CD4-positive, CD25-positive, alpha-beta regulatory T cell (primary cell): ENCODE results near the gene TMEM151B. TPM values are rescaled to one million over a fixed set of nuclear protein-coding genes. Genes with fewer than 3 reads are reported as not detected.
"Not testable (repeated sequence)": the region's sequence is repeated elsewhere in the genome, so short reads cannot be mapped to it uniquely, and the experiment has no call there.

Source experiments
- ATAC-seq, 2 donors: fragments of 150-1000 bp; cut with Tn5 transposase; one replicate each; pipeline ENCODE4 v1.10.0; 2021; ENCODE audit warnings: low read depth in 2 of 2, moderate number of reproducible peaks in 2 of 2, moderate library complexity in 1 of 2
- DNase-seq, 3 donors: peaks; one replicate each; pipeline versions ENCODE4 v3.0.0 to v3.0.0-alpha.2; 2012 to 2022; ENCODE audit warnings: mixed read lengths in 1 of 3
- H3K27ac ChIP-seq: one replicate; pipeline ENCODE4 v1.7.0; 2013; ENCODE audit warnings: mild to moderate bottlenecking, low read length; ENCODE audit not compliant: insufficient read depth, poor library complexity, severe bottlenecking
- H3K27me3 ChIP-seq: one replicate; pipeline ENCODE4 v1.7.0; 2013; ENCODE audit warnings: low read length; ENCODE audit not compliant: control insufficient read depth, insufficient read depth
- H3K36me3 ChIP-seq: one replicate; pipeline ENCODE4 v1.7.0; 2013; ENCODE audit warnings: mild to moderate bottlenecking, low read length, moderate library complexity; ENCODE audit not compliant: control insufficient read depth, insufficient read depth
- H3K4me1 ChIP-seq: 2 replicates; pipeline ENCODE4 v1.7.0; 2013; ENCODE audit warnings: mild to moderate bottlenecking, low read length; ENCODE audit not compliant: insufficient read depth, control insufficient read depth, poor library complexity, severe bottlenecking
- H3K4me3 ChIP-seq: one replicate; pipeline ENCODE4 v1.7.0; 2013; ENCODE audit warnings: low read depth, mild to moderate bottlenecking, low read length, moderate library complexity
- H3K9me3 ChIP-seq, 2 experiments: 1 replicate in 1 of 2; 2 replicates in 1 of 2; pipeline ENCODE4 v1.7.0; 2013; ENCODE audit warnings: low read length in 2 of 2, mild to moderate bottlenecking in 1 of 2, moderate library complexity in 1 of 2; ENCODE audit not compliant: control insufficient read depth in 2 of 2
- H3K27ac Mint-ChIP-seq, 3 donors: one replicate each; pipeline ENCODE4 v1.8.0; 2020 to 2022; ENCODE audit warnings: mild to moderate bottlenecking in 3 of 3, mixed read lengths in 3 of 3, moderate library complexity in 2 of 3
- H3K27me3 Mint-ChIP-seq: one replicate; pipeline ENCODE4 v1.8.0; 2022; ENCODE audit warnings: mild to moderate bottlenecking, mixed read lengths
- H3K36me3 Mint-ChIP-seq: one replicate; pipeline ENCODE4 v1.8.0; 2020; ENCODE audit warnings: mixed read lengths
- H3K4me1 Mint-ChIP-seq, 4 donors: one replicate each; pipeline ENCODE4 v1.8.0; 2020 to 2022; ENCODE audit warnings: mixed read lengths in 4 of 4, mild to moderate bottlenecking in 1 of 4
- H3K4me3 Mint-ChIP-seq, 4 donors: one replicate each; pipeline ENCODE4 v1.8.0; 2020 to 2022; ENCODE audit warnings: mild to moderate bottlenecking in 4 of 4, mixed read lengths in 4 of 4, moderate library complexity in 3 of 4
- H3K9me3 Mint-ChIP-seq, 7 donors: one replicate each; pipeline ENCODE4 v1.8.0; 2020 to 2022; ENCODE audit warnings: mixed read lengths in 7 of 7, mild to moderate bottlenecking in 3 of 7, moderate library complexity in 2 of 7
- polyA plus RNA-seq, 4 donors: library from polyadenylated mRNA; unstranded; fragments of 300-500 nt; fragmentation: Illumina TruSeq; gene quantifications; one replicate each; pipeline ENCODE4 v1.2.3, GENCODE V29; 2021
- total RNA-seq: library from RNA; stranded (reverse); gene quantifications from one replicate; pipeline ENCODE4 v1.2.3, GENCODE V29; 2022

Gene TMEM151B
- total and polyA plus RNA-seq, 5 donors from 2014 or later: not detected

DNA sequence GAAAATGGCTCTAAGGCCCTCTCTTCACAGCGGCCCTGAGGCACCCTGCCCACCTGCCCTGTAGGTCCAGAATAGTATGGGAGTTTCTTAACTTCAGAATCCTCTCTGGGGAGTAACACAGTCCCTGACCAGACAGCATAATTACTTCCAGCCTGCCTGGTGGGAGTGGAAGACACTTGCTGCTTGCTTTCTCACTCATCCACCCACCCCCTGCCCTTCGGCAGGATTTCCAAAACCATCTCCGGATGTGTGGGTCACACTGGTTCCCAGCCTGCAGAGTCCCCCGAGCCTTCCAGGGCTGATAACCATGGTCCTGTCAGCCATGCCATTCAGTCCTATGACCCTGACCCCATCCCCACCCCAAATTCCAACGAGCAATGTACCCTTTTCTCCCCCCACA, 41.4 kb upstream of the TMEM151B start:
- no peak overlapping the region for H3K27ac ChIP-seq
- no peak overlapping the region for H3K27ac Mint-ChIP-seq
- no peak for ATAC-seq
- no peak for DNase-seq
- H3K36me3 Mint-ChIP-seq: no peaks in the 10 kb centered on the region
- no peaks in the 10 kb centered on the region for H3K27me3 Mint-ChIP-seq
- H3K9me3 ChIP-seq: no peaks in the 10 kb centered on the region
- H3K27me3 ChIP-seq: no peaks in the 10 kb centered on the region
- H3K4me3 ChIP-seq: no peak overlapping the region
- peaks cover 0 to 10% (median 3%) of the 10 kb centered on the region in 4 donors for H3K4me1 Mint-ChIP-seq
- no peaks in the 10 kb centered on the region for H3K36me3 ChIP-seq
- H3K9me3 Mint-ChIP-seq: no peaks in the 10 kb centered on the region
- H3K4me1 ChIP-seq: peaks cover 6% of the 10 kb centered on the region
- no peak overlapping the region for H3K4me3 Mint-ChIP-seq

DNA sequence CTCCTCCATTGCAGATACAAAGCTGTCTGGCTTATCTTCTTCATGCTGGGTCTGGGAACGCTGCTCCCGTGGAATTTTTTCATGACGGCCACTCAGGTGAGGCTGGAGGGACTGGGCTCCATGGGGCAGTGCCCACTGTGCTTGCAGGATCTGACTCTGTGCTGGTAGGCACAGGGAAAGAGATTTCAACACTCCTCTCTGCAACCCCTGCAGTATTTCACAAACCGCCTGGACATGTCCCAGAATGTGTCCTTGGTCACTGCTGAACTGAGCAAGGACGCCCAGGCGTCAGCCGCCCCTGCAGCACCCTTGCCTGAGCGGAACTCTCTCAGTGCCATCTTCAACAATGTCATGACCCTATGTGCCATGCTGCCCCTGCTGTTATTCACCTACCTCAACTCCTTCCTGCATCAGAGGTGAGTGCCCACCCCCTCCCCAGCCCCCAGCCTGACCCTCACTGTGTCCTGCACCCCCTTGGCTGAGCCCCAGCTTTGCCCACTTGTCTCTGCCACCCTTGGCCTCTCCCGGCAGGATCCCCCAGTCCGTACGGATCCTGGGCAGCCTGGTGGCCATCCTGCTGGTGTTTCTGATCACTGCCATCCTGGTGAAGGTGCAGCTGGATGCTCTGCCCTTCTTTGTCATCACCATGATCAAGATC, 40.7 kb upstream of the TMEM151B start:
- DNase-seq (no peak), ATAC-seq (no peak)
- no peak overlapping the region for H3K4me3 Mint-ChIP-seq
- H3K4me1 Mint-ChIP-seq: peaks cover 0 to 4% (median under 1%) of the 10 kb centered on the region in 4 donors
- Histone ChIP-seq H3K4me1 (no peaks in the 10 kb centered on the region), H3K27me3 (no peaks in the 10 kb centered on the region), H3K27ac (no peak overlapping the region), H3K36me3 (no peaks in the 10 kb centered on the region), H3K4me3 (no peak overlapping the region), H3K9me3 (no peaks in the 10 kb centered on the region)
- H3K9me3 Mint-ChIP-seq: no peaks in the 10 kb centered on the region
- no peaks in the 10 kb centered on the region for H3K27me3 Mint-ChIP-seq
- no peaks in the 10 kb centered on the region for H3K36me3 Mint-ChIP-seq
- no peak overlapping the region for H3K27ac Mint-ChIP-seq

DNA sequence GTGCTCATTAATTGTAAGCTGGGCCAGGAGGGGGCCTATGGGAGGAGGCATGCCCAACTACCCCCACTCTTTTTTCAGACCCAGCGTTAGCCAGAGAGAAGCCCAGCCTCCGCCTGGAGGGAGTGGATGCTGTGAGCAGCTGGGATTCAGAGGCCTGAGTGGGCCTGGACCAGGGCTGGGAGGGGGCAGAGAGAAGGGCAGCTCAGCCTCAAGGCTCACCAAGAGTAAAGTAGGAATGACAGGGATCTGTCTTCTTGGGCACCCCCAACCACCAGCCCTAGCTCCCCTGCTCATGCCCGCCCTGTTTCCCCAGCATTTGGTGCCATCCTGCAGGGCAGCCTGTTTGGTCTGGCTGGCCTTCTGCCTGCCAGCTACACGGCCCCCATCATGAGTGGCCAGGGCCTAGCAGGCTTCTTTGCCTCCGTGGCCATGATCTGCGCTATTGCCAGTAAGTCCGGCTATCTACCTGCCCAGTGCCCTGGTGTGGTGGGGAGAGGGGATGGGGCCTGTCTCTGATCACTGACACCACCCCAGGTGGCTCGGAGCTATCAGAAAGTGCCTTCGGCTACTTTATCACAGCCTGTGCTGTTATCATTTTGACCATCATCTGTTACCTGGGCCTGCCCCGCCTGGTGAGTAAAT, 40.1 kb upstream of the TMEM151B start:
- DNase-seq: no peak
- no peak for ATAC-seq
- Histone ChIP-seq H3K27me3 (no peaks in the 10 kb centered on the region), H3K4me1 (no peaks in the 10 kb centered on the region), H3K36me3 (no peaks in the 10 kb centered on the region), H3K27ac (no peak overlapping the region), H3K9me3 (no peaks in the 10 kb centered on the region), H3K4me3 (no peak overlapping the region)
- H3K4me1 Mint-ChIP-seq: no peaks in the 10 kb centered on the region
- no peaks in the 10 kb centered on the region for H3K9me3 Mint-ChIP-seq
- H3K27ac Mint-ChIP-seq: no peak overlapping the region
- H3K27me3 Mint-ChIP-seq: no peaks in the 10 kb centered on the region
- H3K4me3 Mint-ChIP-seq: no peak overlapping the region
- no peaks in the 10 kb centered on the region for H3K36me3 Mint-ChIP-seq

DNA sequence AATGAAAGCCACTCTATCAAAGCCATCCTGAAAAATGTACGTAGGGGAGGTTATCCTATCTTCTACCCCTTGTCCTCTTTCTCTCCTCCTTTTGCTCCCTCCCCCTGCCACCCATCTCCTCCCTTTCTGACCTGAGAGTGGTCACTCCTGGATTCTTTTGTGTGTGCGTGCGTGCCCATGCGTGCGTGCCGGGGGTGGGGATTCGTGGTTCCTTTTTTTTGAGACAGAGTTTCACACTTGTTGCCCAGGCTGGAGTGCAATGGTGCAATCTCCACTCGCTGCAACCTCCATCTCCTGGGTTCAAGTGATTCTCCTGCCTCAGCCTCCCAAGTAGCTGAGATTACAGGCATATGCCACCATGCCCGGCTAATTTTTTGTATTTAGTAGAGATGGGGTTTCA, 38.8 kb upstream of the TMEM151B start:
- H3K9me3 ChIP-seq, ATAC-seq, H3K4me1 ChIP-seq, H3K9me3 Mint-ChIP-seq, DNase-seq, H3K27me3 Mint-ChIP-seq, H3K4me3 ChIP-seq, H3K4me3 Mint-ChIP-seq, H3K4me1 Mint-ChIP-seq, H3K36me3 ChIP-seq, H3K36me3 Mint-ChIP-seq, H3K27ac ChIP-seq, H3K27me3 ChIP-seq, H3K27ac Mint-ChIP-seq: not testable (repeated sequence)

DNA sequence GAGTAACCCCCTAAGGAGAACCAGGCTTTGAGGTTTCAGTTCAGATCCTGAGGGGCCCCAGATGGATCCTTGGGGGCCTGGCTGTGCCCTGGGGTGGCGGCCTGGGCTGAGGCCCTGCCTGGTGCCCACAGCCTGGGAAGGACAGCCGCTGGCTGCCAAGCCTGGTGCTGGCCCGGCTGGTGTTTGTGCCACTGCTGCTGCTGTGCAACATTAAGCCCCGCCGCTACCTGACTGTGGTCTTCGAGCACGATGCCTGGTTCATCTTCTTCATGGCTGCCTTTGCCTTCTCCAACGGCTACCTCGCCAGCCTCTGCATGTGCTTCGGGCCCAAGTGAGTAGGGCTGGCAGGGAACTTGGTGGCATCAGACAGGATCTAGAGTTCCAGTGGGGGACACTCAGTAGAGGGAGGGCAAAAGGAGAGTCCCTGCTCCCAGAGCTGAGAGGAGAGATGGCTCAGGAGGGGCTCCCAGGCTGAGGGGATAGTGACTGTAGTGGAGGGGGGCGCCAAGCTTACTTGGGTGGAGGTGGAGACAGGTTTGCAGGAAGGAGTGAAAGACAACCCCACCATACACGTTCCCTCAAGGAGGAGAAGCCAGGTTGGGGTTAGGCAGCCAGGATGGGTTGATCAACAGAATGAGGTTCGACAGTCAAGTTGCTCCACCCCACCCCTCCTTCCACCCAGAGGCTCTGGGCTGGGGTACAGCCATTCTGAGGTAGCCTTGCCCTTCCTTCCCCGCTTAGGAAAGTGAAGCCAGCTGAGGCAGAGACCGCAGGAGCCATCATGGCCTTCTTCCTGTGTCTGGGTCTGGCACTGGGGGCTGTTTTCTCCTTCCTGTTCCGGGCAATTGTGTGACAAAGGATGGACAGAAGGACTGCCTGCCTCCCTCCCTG, 37.3 kb upstream of the TMEM151B start:
- Histone ChIP-seq H3K4me3 (no peak overlapping the region), H3K27me3 (no peaks in the 10 kb centered on the region), H3K4me1 (peaks cover 9% of the 10 kb centered on the region), H3K27ac (no peak overlapping the region), H3K36me3 (no peaks in the 10 kb centered on the region), H3K9me3 (no peaks in the 10 kb centered on the region)
- Mint-ChIP-seq H3K4me1 (peaks cover 0 to 6% (median 4%) of the 10 kb centered on the region in 4 donors), H3K36me3 (no peaks in the 10 kb centered on the region), H3K9me3 (no peaks in the 10 kb centered on the region), H3K27ac (peak overlapping the region in 1 of 3 donors; percentile 89), H3K27me3 (no peaks in the 10 kb centered on the region), H3K4me3 (no peak overlapping the region)
- DNase-seq (no peak), ATAC-seq (no peak)

DNA sequence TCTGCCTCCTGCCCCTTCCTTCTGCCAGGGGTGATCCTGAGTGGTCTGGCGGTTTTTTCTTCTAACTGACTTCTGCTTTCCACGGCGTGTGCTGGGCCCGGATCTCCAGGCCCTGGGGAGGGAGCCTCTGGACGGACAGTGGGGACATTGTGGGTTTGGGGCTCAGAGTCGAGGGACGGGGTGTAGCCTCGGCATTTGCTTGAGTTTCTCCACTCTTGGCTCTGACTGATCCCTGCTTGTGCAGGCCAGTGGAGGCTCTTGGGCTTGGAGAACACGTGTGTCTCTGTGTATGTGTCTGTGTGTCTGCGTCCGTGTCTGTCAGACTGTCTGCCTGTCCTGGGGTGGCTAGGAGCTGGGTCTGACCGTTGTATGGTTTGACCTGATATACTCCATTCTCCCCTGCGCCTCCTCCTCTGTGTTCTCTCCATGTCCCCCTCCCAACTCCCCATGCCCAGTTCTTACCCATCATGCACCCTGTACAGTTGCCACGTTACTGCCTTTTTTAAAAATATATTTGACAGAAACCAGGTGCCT, 36.6 kb upstream of the TMEM151B start:
- H3K27me3 Mint-ChIP-seq: no peaks in the 10 kb centered on the region
- no peak for DNase-seq
- no peaks in the 10 kb centered on the region for H3K36me3 Mint-ChIP-seq
- no peak for ATAC-seq
- H3K27ac Mint-ChIP-seq: peak overlapping the region in 1 of 3 donors; percentile 89
- no peak overlapping the region for H3K4me3 Mint-ChIP-seq
- no peaks in the 10 kb centered on the region for H3K9me3 Mint-ChIP-seq
- Histone ChIP-seq H3K4me1 (peaks cover 14% of the 10 kb centered on the region), H3K27ac (no peak overlapping the region), H3K27me3 (no peaks in the 10 kb centered on the region), H3K9me3 (no peaks in the 10 kb centered on the region), H3K36me3 (no peaks in the 10 kb centered on the region), H3K4me3 (no peak overlapping the region)
- H3K4me1 Mint-ChIP-seq: peaks cover 0 to 10% (median 7%) of the 10 kb centered on the region in 4 donors

DNA sequence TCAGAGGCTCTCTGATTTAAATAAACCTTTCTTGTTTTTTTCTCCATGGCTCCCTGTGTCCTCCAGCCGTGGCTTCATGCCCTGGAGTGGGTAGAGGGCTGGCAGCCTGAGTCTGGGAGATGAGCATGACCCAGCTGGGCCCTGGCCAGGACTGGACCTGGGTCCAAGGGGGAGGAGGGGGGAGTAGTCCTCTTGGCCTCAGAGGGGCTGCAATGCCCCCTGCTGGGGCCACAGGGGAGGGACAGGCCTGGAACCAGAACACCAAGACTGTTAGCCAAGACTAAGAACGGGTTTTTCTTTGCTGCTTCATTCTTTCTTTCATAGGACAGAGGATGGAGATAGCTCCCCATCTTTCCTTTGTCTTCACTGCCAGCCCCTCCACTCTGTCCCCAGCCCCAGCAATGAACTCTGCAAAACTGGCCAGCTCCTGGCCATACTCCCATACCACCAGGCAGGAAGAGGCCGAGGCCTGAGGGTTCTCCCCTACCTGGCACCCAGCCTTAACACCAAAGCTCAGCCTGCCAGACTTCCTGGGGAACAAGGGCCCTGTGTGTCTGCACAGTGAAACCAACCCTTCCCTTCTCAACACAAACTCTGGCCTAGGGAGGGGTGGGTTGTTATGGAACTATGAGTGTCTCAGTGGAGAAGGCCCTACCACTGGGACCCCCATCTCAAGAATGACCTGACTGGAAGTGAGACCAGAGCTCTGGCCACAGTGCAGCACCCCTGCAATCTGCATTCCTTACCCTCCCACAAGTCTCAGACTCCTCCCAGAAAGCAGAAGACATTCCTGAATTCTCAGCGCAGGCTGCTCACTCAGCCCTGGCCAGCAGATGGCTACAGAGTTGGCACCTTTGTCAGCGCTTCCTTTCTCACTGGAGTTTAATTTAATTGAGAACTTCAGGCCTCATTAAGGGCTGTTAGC, 35.9 kb upstream of the TMEM151B start:
- no peak overlapping the region for H3K4me3 Mint-ChIP-seq
- no peak overlapping the region for H3K27ac ChIP-seq
- peaks cover 14% of the 10 kb centered on the region for H3K4me1 ChIP-seq
- H3K4me1 Mint-ChIP-seq: peaks cover 0 to 10% (median 7%) of the 10 kb centered on the region in 4 donors
- H3K36me3 ChIP-seq: no peaks in the 10 kb centered on the region
- H3K4me3 ChIP-seq: no peak overlapping the region
- DNase-seq: no peak
- H3K27ac Mint-ChIP-seq: peak overlapping the region in 1 of 3 donors; percentile 22
- no peaks in the 10 kb centered on the region for H3K36me3 Mint-ChIP-seq
- ATAC-seq: no peak
- no peaks in the 10 kb centered on the region for H3K9me3 ChIP-seq
- H3K9me3 Mint-ChIP-seq: no peaks in the 10 kb centered on the region
- no peaks in the 10 kb centered on the region for H3K27me3 Mint-ChIP-seq
- no peaks in the 10 kb centered on the region for H3K27me3 ChIP-seq
